DND-41 (cell line): ENCODE data around the gene RRAGD.

Experiments used
- ATAC-seq: fragments of 200-7000 bp; cut with Tn5 transposase; 3 replicates; pipeline ENCODE4 v1.9.1; 2021; ENCODE audit warnings: low read depth; ENCODE audit not compliant: insufficient read depth
- DNase-seq: peaks from one replicate; pipeline ENCODE4 v3.0.0-alpha.2; 2020
- H2AFZ ChIP-seq: 2 replicates; pipeline ENCODE4 v1.6.0; 2012; ENCODE audit warnings: low read depth, low read length
- H3K27ac ChIP-seq: 2 replicates; pipeline ENCODE4 v1.5.1; 2012; ENCODE audit warnings: low read length, inconsistent platforms
- H3K27me3 ChIP-seq: fragments of 200-600 bp; sonication (generic); 2 replicates; pipeline ENCODE4 v1.6.0; 2012; ENCODE audit warnings: low read length, mild to moderate bottlenecking, inconsistent platforms; ENCODE audit not compliant: insufficient read depth, poor library complexity
- H3K36me3 ChIP-seq: 2 replicates; pipeline ENCODE4 v1.5.1; 2012; ENCODE audit warnings: low read length, inconsistent platforms; ENCODE audit not compliant: insufficient read depth
- H3K4me1 ChIP-seq: 2 replicates; pipeline ENCODE4 v1.5.1; 2012; ENCODE audit warnings: mild to moderate bottlenecking, low read length; ENCODE audit not compliant: insufficient read depth
- H3K4me2 ChIP-seq: 2 replicates; pipeline ENCODE4 v1.6.0; 2012; ENCODE audit warnings: mild to moderate bottlenecking, moderate library complexity, low read length, inconsistent platforms; ENCODE audit not compliant: insufficient read depth
- H3K4me3 ChIP-seq, 2 experiments: fragments of 200-600 bp in 1 of 2; shearing (Covaris generic) in 1 of 2; 2 replicates each; pipeline ENCODE4 v1.5.1; 2012 to 2016; ENCODE audit warnings: inconsistent platforms in 2 of 2, low read length in 2 of 2, mild to moderate bottlenecking in 2 of 2, low read depth in 1 of 2, moderate library complexity in 1 of 2
- H3K79me2 ChIP-seq: 2 replicates; pipeline ENCODE4 v1.6.0; 2012; ENCODE audit warnings: low read length, inconsistent platforms; ENCODE audit not compliant: insufficient read depth
- H3K9ac ChIP-seq: 2 replicates; pipeline ENCODE4 v1.6.0; 2012; ENCODE audit warnings: low read depth, mild to moderate bottlenecking, inconsistent platforms, low read length, moderate library complexity
- H3K9me3 ChIP-seq: 2 replicates; pipeline ENCODE4 v1.5.1; 2012; ENCODE audit warnings: low read length, moderate library complexity, mild to moderate bottlenecking, inconsistent platforms; ENCODE audit not compliant: insufficient read depth, severe bottlenecking
- H4K20me1 ChIP-seq: 2 replicates; pipeline ENCODE4 v1.6.0; 2012; ENCODE audit warnings: low read length; ENCODE audit not compliant: insufficient read depth
- CTCF ChIP-seq: IDR thresholded peaks from 2 replicates; pipeline ENCODE4 v1.5.1; 2012; ENCODE audit warnings: borderline replicate concordance, low read length, moderate library complexity, mild to moderate bottlenecking; ENCODE audit not compliant: poor library complexity, severe bottlenecking; ENCODE audit errors: extremely low read depth
- EZH2 ChIP-seq: IDR thresholded peaks from 3 replicates; pipeline ENCODE4 v1.6.1; 2012; ENCODE audit warnings: borderline replicate concordance, low read depth, mild to moderate bottlenecking, moderate library complexity, low read length, inconsistent platforms; ENCODE audit not compliant: severe bottlenecking

Gene RRAGD

GRCh38 chr6:89356642-89357170 lies 55.4 kb downstream of the RRAGD start:
- Histone ChIP-seq H3K9ac (peak overlapping the region; percentile 59), H3K27me3 (no peaks in the 10 kb centered on the region), H4K20me1 (no peaks in the 10 kb centered on the region), H3K9me3 (no peaks in the 10 kb centered on the region), H3K4me2 (peak overlapping the region; percentile 60), H3K27ac (peak overlapping the region; percentile 86), H3K36me3 (no peaks in the 10 kb centered on the region; the same call in 1 of the 2 replicates), H2AFZ (peak overlapping the region; percentile 27; the same call in 1 of the 2 replicates), H3K4me3 (peak overlapping the region in 1 of 2 experiments; percentile 48; a peak in 1 of 4 replicates), H3K79me2 (peaks cover 26% of the 10 kb centered on the region), H3K4me1 (peaks cover 84% of the 10 kb centered on the region)
- ATAC-seq (no peak), DNase-seq (no peak)
- no peak for TF ChIP-seq CTCF
- no peak for TF ChIP-seq EZH2

- Histone ChIP-seq H2AFZ (no peak overlapping the region), H3K9me3 (no peaks in the 10 kb centered on the region), H4K20me1 (0 out of 2 replicates have a peak, but pooled peaks cover under 1% of the 10 kb centered on the region), H3K36me3 (no peaks in the 10 kb centered on the region; the same call in 1 of the 2 replicates), H3K4me2 (peak overlapping the region; percentile 60; the same call in 1 of the 2 replicates), H3K27ac (peak overlapping the region; percentile 86), H3K27me3 (no peaks in the 10 kb centered on the region), H3K9ac (peak overlapping the region; percentile 59; the same call in 1 of the 2 replicates), H3K79me2 (peaks cover 36% of the 10 kb centered on the region), H3K4me1 (peaks cover 84% of the 10 kb centered on the region), H3K4me3 (no peak overlapping the region)
- no peak for TF ChIP-seq EZH2
- no peak for TF ChIP-seq CTCF
- ATAC-seq (no peak), DNase-seq (no peak)
These were observed 56.4 kb downstream of the RRAGD start for GRCh38 chr6:89355511-89356194.

GRCh38 chr6:89353702-89354392 lies 58.2 kb downstream of the RRAGD start:
- Histone ChIP-seq H3K79me2 (peaks cover 55% of the 10 kb centered on the region), H3K27me3 (no peaks in the 10 kb centered on the region), H3K9ac (peak overlapping the region; percentile 99), H3K9me3 (no peaks in the 10 kb centered on the region), H3K4me1 (peaks cover 84% of the 10 kb centered on the region), H3K27ac (peak overlapping the region; percentile 96), H3K36me3 (no peaks in the 10 kb centered on the region; the same call in 1 of the 2 replicates), H2AFZ (no peak overlapping the region; the same call in 1 of the 2 replicates), H3K4me2 (peak overlapping the region; percentile 58), H3K4me3 (peak overlapping the region; percentile 33 to 72; a peak in 3 of 4 replicates), H4K20me1 (peaks cover 15% of the 10 kb centered on the region)
- no peak for ATAC-seq
- no peak for TF ChIP-seq CTCF
- no peak for DNase-seq
